ENCODE data around the gene USH1C.

USH1C gene

GRCh38 chr11:17568944-17569343, 24.7 kb upstream of the USH1C start:
- CTCF ChIA-PET = interaction anchor here (1.0 kb wide), 1 partner anchor 162 kb away, joined by 3 read pairs; no protein-coding TSS in a partner anchor
- Histone ChIP-seq H3K4me3 (ENCODE audit: low read depth, low read length) (no peak overlapping the region), H3K36me3 (ENCODE audit: control insufficient read depth in 2 of 2, insufficient read depth in 1 of 2, low read length in 2 of 2) (no peaks in the 10 kb centered on the region), H3K9me3 (ENCODE audit: control insufficient read depth, insufficient read depth, low read depth, low read length) (no peaks in the 10 kb centered on the region), H3K4me1 (ENCODE audit: control insufficient read depth, insufficient read depth, low read length) (no peaks in the 10 kb centered on the region), H3K27ac (ENCODE audit: extremely low read depth, low read depth, low read length) (no peak overlapping the region)
- POLR2A ChIA-PET = interaction anchor here (0.8 kb wide), 1 partner anchor 217 kb away, joined by 3 read pairs; no protein-coding TSS in a partner anchor
- TF ChIP-seq ZNF560 (tag by site-specific recombination; IDR thresholded peaks at IDR 0.05; ENCODE audit: borderline replicate concordance) = no peak
- TF ChIP-seq ZNF23 (tag by site-specific recombination; IDR thresholded peaks at IDR 0.05; ENCODE audit: borderline replicate concordance) = no peak
- TF ChIP-seq BCL11B (tag by site-specific recombination; IDR thresholded peaks at IDR 0.05; ENCODE audit: low read depth) = no peak
- no peak for TF ChIP-seq ZNF548 (tag by site-specific recombination; IDR thresholded peaks at IDR 0.05)
- no peak for TF ChIP-seq ZFP41 (tag by site-specific recombination; IDR thresholded peaks at IDR 0.05; ENCODE audit: borderline replicate concordance)
- TF ChIP-seq ZNF292 (tag by site-specific recombination; IDR thresholded peaks at IDR 0.05; ENCODE audit: borderline replicate concordance, low read depth) = no peak
- no peak for TF ChIP-seq ZNF571 (tag by site-specific recombination; IDR thresholded peaks at IDR 0.05)
- TF ChIP-seq ZNF174 (tag by site-specific recombination; IDR thresholded peaks at IDR 0.05) = no peak
- no peak for TF ChIP-seq ZNF138 (tag by site-specific recombination; IDR thresholded peaks at IDR 0.05; ENCODE audit: borderline replicate concordance)
- TF ChIP-seq ZSCAN5A (tag by site-specific recombination; IDR thresholded peaks at IDR 0.05) = no peak
- no peak for TF ChIP-seq ZFP3 (tag by site-specific recombination; IDR thresholded peaks at IDR 0.05; ENCODE audit: low read depth)

- CTCF ChIA-PET = interaction anchor here (0.6 to 1.7 kb wide), 15 partner anchors 9 to 1210 kb away, joined by 3 to 6 read pairs (median 3); partner anchors contain the start of gene OTOG
- no peaks in the 10 kb centered on the region for H3K4me1 ChIP-seq (ENCODE audit: control insufficient read depth, insufficient read depth, low read length)
- no peak overlapping the region for H3K4me3 ChIP-seq (ENCODE audit: low read depth, low read length)
- TF ChIP-seq ZNF488 (tag by site-specific recombination; IDR thresholded peaks at IDR 0.05) (no peak), ZBTB20 (tag by site-specific recombination; IDR thresholded peaks at IDR 0.05) (peak; percentile 46), ZNF585B (tag by site-specific recombination; IDR thresholded peaks at IDR 0.05) (no peak)
- H3K27ac ChIP-seq (ENCODE audit: extremely low read depth, low read depth, low read length) = no peak overlapping the region
- no peaks in the 10 kb centered on the region for H3K9me3 ChIP-seq (ENCODE audit: control insufficient read depth, insufficient read depth, low read depth, low read length)
- POLR2A ChIA-PET = no interaction called here
- no peaks in the 10 kb centered on the region for H3K36me3 ChIP-seq (ENCODE audit: control insufficient read depth in 2 of 2, insufficient read depth in 1 of 2, low read length in 2 of 2)
These were observed 20.4 kb upstream of the USH1C start for GRCh38 chr11:17564687-17565042.

- POLR2A ChIA-PET = interaction anchor here (0.5 kb wide), 1 partner anchor 360 kb away, joined by 3 read pairs; no protein-coding TSS in a partner anchor
- CTCF ChIA-PET = interaction anchor here (0.6 to 1.9 kb wide), 12 partner anchors 10 to 1194 kb away, joined by 3 to 7 read pairs (median 4); partner anchors contain the start of gene OTOG
- TF ChIP-seq ZBTB10 (tag by site-specific recombination; IDR thresholded peaks at IDR 0.05) = no peak
- TF ChIP-seq ZNF558 (tag by site-specific recombination; IDR thresholded peaks at IDR 0.05) = no peak
- TF ChIP-seq SCRT1 (tag by site-specific recombination; IDR thresholded peaks at IDR 0.05; ENCODE audit: borderline replicate concordance) = no peak
- no peak for TF ChIP-seq MYNN (tag by site-specific recombination; IDR thresholded peaks at IDR 0.05; ENCODE audit: borderline replicate concordance)
- no peak for TF ChIP-seq ZNF610 (tag by site-specific recombination; IDR thresholded peaks at IDR 0.05; ENCODE audit: borderline replicate concordance)
- TF ChIP-seq, protein P1, sequence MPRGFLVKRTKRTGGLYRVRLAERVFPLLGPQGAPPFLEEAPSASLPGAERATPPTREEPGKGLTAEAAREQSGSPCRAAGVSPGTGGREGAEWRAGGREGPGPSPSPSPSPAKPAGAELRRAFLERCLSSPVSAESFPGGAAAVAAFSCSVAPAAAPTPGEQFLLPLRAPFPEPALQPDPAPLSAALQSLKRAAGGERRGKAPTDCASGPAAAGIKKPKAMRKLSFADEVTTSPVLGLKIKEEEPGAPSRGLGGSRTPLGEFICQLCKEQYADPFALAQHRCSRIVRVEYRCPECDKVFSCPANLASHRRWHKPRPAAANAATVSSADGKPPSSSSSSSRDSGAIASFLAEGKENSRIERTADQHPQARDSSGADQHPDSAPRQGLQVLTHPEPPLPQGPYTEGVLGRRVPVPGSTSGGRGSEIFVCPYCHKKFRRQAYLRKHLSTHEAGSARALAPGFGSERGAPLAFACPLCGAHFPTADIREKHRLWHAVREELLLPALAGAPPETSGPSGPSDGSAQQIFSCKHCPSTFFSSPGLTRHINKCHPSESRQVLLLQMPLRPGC (tag by site-specific recombination; IDR thresholded peaks at IDR 0.05) = no peak
- no peak for TF ChIP-seq GFI1B (tag by site-specific recombination; IDR thresholded peaks at IDR 0.05)
- TF ChIP-seq, protein P2, sequence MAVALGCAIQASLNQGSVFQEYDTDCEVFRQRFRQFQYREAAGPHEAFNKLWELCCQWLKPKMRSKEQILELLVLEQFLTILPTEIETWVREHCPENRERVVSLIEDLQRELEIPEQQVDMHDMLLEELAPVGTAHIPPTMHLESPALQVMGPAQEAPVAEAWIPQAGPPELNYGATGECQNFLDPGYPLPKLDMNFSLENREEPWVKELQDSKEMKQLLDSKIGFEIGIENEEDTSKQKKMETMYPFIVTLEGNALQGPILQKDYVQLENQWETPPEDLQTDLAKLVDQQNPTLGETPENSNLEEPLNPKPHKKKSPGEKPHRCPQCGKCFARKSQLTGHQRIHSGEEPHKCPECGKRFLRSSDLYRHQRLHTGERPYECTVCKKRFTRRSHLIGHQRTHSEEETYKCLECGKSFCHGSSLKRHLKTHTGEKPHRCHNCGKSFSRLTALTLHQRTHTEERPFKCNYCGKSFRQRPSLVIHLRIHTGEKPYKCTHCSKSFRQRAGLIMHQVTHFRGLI (tag by site-specific recombination; IDR thresholded peaks at IDR 0.05) = no peak
These were observed 19.9 kb upstream of the USH1C start for GRCh38 chr11:17563961-17564686.

More at GRCh38 chr11:17563961-17564686, 19.9 kb upstream of the USH1C start:
- H3K4me1 ChIP-seq (ENCODE audit: control insufficient read depth, insufficient read depth, low read length) = no peaks in the 10 kb centered on the region
- no peak overlapping the region for H3K4me3 ChIP-seq (ENCODE audit: low read depth, low read length)
- no peaks in the 10 kb centered on the region for H3K36me3 ChIP-seq (ENCODE audit: control insufficient read depth in 2 of 2, insufficient read depth in 1 of 2, low read length in 2 of 2)
- no peak overlapping the region for H3K27ac ChIP-seq (ENCODE audit: extremely low read depth, low read depth, low read length)
- no peaks in the 10 kb centered on the region for H3K9me3 ChIP-seq (ENCODE audit: control insufficient read depth, insufficient read depth, low read depth, low read length)
